Neural cell (in vitro differentiated cells): ENCODE measurements around the gene ZNF385D.
"Not testable (repeated sequence)": the region's sequence is repeated elsewhere in the genome, so short reads cannot be mapped to it uniquely, and the experiment has no call there.

ENCODE experiments used
- EP300 ChIP-seq: fragments of 450-650 bp; conservative IDR thresholded peaks from 2 replicates; pipeline ENCODE4 v1.6.1; 2014; ENCODE audit warnings: antibody characterized with exemption, mild to moderate bottlenecking, moderate library complexity; ENCODE audit not compliant: poor library complexity, severe bottlenecking
- EZH2 ChIP-seq: fragments of 200-600, 300-800 bp; shearing (Covaris generic), sonication (generic); IDR thresholded peaks from 2 replicates; pipeline ENCODE4 v1.6.1; 2014; ENCODE audit warnings: antibody characterized with exemption, low read length, borderline replicate concordance, mild to moderate bottlenecking; ENCODE audit not compliant: insufficient read depth, poor library complexity, severe bottlenecking
- MXI1 ChIP-seq: fragments of 450-650 bp; conservative IDR thresholded peaks from 2 replicates; pipeline ENCODE4 v1.6.1; 2014; ENCODE audit warnings: antibody characterized with exemption, mild to moderate bottlenecking; ENCODE audit not compliant: poor library complexity, severe bottlenecking
- POLR2AphosphoS5 ChIP-seq: IDR thresholded peaks from 2 replicates; pipeline ENCODE4 v1.6.1; 2012
- TF ChIP-seq, protein P1 (sequence below): fragments of 450-650 bp; IDR thresholded peaks from 2 replicates; pipeline ENCODE4 v1.5.1; 2014; ENCODE audit warnings: antibody characterized with exemption, mild to moderate bottlenecking, moderate library complexity; ENCODE audit not compliant: poor library complexity, severe bottlenecking
- TF ChIP-seq, protein P2 (sequence below): IDR thresholded peaks from 2 replicates; pipeline ENCODE4 v1.6.1; 2012; ENCODE audit warnings: borderline replicate concordance

DNA sequence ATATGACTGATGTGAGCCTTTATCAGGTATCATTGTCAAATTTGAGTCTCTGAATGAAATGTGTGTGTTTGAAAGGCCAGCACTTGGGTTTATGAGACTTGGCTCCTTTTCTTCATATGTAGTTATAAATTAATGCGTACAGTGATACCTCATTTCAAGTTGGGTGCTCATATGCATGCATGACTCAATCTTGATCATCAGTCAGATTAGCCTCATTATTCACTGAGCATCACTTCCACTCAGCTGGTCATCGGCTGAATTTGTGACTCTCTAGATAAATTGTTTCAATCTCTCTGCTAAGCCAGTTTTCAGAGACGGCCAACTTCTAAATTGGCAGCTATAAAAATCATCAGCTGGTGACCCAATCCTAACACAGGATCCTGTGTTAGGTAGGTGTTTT lies 260.3 kb downstream of the ZNF385D start:
- TF ChIP-seq, protein P1, sequence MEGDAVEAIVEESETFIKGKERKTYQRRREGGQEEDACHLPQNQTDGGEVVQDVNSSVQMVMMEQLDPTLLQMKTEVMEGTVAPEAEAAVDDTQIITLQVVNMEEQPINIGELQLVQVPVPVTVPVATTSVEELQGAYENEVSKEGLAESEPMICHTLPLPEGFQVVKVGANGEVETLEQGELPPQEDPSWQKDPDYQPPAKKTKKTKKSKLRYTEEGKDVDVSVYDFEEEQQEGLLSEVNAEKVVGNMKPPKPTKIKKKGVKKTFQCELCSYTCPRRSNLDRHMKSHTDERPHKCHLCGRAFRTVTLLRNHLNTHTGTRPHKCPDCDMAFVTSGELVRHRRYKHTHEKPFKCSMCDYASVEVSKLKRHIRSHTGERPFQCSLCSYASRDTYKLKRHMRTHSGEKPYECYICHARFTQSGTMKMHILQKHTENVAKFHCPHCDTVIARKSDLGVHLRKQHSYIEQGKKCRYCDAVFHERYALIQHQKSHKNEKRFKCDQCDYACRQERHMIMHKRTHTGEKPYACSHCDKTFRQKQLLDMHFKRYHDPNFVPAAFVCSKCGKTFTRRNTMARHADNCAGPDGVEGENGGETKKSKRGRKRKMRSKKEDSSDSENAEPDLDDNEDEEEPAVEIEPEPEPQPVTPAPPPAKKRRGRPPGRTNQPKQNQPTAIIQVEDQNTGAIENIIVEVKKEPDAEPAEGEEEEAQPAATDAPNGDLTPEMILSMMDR: not testable (repeated sequence)
- not testable (repeated sequence) for TF ChIP-seq POLR2AphosphoS5, MXI1, EZH2, EP300
- TF ChIP-seq, protein P2, sequence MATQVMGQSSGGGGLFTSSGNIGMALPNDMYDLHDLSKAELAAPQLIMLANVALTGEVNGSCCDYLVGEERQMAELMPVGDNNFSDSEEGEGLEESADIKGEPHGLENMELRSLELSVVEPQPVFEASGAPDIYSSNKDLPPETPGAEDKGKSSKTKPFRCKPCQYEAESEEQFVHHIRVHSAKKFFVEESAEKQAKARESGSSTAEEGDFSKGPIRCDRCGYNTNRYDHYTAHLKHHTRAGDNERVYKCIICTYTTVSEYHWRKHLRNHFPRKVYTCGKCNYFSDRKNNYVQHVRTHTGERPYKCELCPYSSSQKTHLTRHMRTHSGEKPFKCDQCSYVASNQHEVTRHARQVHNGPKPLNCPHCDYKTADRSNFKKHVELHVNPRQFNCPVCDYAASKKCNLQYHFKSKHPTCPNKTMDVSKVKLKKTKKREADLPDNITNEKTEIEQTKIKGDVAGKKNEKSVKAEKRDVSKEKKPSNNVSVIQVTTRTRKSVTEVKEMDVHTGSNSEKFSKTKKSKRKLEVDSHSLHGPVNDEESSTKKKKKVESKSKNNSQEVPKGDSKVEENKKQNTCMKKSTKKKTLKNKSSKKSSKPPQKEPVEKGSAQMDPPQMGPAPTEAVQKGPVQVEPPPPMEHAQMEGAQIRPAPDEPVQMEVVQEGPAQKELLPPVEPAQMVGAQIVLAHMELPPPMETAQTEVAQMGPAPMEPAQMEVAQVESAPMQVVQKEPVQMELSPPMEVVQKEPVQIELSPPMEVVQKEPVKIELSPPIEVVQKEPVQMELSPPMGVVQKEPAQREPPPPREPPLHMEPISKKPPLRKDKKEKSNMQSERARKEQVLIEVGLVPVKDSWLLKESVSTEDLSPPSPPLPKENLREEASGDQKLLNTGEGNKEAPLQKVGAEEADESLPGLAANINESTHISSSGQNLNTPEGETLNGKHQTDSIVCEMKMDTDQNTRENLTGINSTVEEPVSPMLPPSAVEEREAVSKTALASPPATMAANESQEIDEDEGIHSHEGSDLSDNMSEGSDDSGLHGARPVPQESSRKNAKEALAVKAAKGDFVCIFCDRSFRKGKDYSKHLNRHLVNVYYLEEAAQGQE: not testable (repeated sequence)
